ENCODE measurements around the gene FGFR2. TPM values are rescaled to one million over a fixed set of nuclear protein-coding genes. Genes with fewer than 3 reads are reported as not detected.
A peak's percentile ranks its signal among the peaks of the same experiment; 100 is the strongest.

FGFR2 gene
- total RNA-seq, 1 donor from 2014 or later = 4.5 TPM

DNA sequence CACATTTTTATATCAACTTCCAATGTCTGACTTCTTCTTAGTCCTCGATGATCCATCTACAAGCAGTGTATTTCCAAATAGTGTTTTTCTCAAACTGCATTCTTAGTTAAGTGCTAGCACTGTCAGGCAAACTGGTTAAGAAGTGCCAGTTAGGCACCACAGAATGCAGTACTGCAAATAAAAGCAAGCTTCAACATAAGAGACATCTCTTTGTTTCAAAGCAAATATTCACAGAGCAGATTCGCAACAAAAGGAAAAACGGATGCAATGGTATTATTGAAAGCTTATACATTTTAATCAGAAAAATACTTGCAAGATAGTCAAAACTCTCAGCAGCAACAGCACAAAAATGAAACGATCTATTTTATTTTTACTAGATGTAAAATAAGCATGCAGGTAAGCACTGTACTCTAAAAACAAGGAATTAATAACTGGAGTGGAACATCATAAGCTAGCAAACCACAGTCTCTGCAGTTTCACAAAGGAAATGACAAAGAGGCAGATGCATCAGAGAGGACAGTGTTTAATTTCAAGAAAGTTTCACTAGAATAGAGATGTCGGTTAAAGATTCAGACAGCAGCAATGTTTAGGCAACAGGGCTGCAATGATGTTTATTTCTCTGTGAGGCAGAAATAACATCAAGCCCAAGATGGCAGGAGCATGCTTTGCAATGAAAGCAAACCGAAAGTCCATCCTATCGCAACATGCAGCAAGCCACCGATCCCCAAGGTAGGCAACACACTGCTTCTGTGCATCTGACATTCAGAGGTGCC, 82.0 kb downstream of the FGFR2 start:
- H3K4me3 ChIP-seq (ENCODE audit: low read depth, low read length) = no peak overlapping the region
- no peak for DNase-seq (ENCODE audit: low read depth)
- TF ChIP-seq, protein P1, sequence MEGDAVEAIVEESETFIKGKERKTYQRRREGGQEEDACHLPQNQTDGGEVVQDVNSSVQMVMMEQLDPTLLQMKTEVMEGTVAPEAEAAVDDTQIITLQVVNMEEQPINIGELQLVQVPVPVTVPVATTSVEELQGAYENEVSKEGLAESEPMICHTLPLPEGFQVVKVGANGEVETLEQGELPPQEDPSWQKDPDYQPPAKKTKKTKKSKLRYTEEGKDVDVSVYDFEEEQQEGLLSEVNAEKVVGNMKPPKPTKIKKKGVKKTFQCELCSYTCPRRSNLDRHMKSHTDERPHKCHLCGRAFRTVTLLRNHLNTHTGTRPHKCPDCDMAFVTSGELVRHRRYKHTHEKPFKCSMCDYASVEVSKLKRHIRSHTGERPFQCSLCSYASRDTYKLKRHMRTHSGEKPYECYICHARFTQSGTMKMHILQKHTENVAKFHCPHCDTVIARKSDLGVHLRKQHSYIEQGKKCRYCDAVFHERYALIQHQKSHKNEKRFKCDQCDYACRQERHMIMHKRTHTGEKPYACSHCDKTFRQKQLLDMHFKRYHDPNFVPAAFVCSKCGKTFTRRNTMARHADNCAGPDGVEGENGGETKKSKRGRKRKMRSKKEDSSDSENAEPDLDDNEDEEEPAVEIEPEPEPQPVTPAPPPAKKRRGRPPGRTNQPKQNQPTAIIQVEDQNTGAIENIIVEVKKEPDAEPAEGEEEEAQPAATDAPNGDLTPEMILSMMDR (IDR thresholded peaks at IDR 0.05; ENCODE audit: insufficient read depth, low read length, poor library complexity, severe bottlenecking) = no peak
- H3K36me3 ChIP-seq (ENCODE audit: control insufficient read depth, insufficient read depth, low read length) = no peaks in the 10 kb centered on the region
- no peaks in the 10 kb centered on the region for H3K27me3 ChIP-seq (ENCODE audit: control insufficient read depth, insufficient read depth, low read length)

DNA sequence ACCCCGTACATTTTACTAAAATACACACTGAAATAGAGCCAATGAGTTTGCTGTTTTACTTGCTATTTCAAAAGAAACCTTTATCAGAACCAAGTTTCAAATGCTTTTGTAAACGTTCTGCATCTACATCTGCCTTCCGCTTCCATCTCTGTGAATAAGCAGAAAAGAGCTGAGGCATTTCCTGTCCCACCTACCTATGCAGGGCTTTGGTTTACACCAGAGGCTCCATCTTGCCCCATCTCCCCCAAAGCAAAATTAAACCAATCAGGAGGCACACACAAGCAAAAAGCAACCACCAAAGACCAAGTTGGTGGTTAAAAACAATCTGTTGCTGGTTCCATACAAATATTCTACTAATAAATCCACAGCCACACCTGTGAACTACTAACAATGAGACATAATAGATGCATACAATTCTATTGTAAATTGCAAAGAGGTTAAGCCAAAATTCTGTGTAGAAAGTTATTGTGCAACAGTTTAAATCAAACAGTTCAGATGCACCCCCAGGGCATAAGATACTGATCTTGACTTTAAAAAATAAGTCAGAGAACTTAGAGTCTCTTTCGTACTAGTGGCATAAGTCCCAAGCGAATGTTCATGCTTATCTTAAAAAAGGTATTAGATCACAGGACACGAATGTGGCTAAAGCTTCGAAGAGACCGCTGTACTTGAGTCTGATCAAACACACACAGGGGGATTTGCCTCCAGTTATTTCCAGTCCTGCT, 83.9 kb downstream of the FGFR2 start:
- no peak overlapping the region for H3K4me3 ChIP-seq (ENCODE audit: low read depth, low read length)
- no peak for DNase-seq (ENCODE audit: low read depth)
- TF ChIP-seq, protein P1 (IDR thresholded peaks at IDR 0.05; ENCODE audit: insufficient read depth, low read length, poor library complexity, severe bottlenecking) = no peak
- no peaks in the 10 kb centered on the region for H3K36me3 ChIP-seq (ENCODE audit: control insufficient read depth, insufficient read depth, low read length)
- no peaks in the 10 kb centered on the region for H3K27me3 ChIP-seq (ENCODE audit: control insufficient read depth, insufficient read depth, low read length)

DNA sequence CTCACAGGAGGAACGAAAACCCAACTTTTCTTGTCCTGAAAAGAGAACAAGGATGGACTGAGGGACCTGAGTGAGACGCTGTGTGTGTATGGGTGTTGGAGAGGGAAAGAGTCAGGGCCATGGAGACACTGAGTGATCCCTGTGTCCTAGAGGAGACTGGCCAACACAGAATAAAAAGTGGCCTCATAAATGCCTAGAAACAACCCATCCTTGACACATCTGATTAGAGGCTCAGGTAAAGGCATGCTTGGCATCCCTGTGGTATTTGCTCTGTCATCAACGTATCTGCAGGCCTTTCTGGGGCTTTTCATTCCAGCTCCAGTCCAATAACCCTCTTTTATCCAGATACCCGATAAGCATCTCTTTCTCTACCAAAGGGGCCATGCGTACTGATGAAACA, 86.3 kb downstream of the FGFR2 start:
- Histone ChIP-seq H3K36me3 (ENCODE audit: control insufficient read depth, insufficient read depth, low read length) (no peaks in the 10 kb centered on the region), H3K4me3 (ENCODE audit: low read depth, low read length) (no peak overlapping the region), H3K27me3 (ENCODE audit: control insufficient read depth, insufficient read depth, low read length) (no peaks in the 10 kb centered on the region)
- peak; percentile 67 for DNase-seq (ENCODE audit: low read depth)
- TF ChIP-seq, protein P1 (IDR thresholded peaks at IDR 0.05; ENCODE audit: insufficient read depth, low read length, poor library complexity, severe bottlenecking) = no peak

DNA sequence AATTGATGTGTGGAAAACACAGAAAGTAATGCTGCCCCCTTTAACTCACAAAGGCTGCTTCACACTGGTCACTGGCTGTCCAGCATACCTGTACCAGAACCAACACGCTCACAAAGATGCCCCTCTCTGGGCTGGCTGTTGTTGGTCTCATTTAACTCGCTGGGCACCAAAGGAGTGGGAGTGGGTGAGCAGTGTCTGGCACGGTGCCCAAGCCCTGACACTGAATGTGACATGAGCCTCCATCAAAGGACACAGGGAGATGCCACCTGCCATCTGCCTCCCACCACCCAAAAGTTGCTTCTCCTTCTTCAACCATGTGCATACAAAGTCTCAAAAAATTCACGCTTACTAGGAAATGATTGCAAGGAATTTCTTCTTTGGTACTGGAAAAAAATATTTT, 86.8 kb downstream of the FGFR2 start:
- no peaks in the 10 kb centered on the region for H3K36me3 ChIP-seq (ENCODE audit: control insufficient read depth, insufficient read depth, low read length)
- DNase-seq (ENCODE audit: low read depth) = no peak
- H3K27me3 ChIP-seq (ENCODE audit: control insufficient read depth, insufficient read depth, low read length) = no peaks in the 10 kb centered on the region
- no peak overlapping the region for H3K4me3 ChIP-seq (ENCODE audit: low read depth, low read length)
- TF ChIP-seq, protein P1 (IDR thresholded peaks at IDR 0.05; ENCODE audit: insufficient read depth, low read length, poor library complexity, severe bottlenecking) = no peak

DNA sequence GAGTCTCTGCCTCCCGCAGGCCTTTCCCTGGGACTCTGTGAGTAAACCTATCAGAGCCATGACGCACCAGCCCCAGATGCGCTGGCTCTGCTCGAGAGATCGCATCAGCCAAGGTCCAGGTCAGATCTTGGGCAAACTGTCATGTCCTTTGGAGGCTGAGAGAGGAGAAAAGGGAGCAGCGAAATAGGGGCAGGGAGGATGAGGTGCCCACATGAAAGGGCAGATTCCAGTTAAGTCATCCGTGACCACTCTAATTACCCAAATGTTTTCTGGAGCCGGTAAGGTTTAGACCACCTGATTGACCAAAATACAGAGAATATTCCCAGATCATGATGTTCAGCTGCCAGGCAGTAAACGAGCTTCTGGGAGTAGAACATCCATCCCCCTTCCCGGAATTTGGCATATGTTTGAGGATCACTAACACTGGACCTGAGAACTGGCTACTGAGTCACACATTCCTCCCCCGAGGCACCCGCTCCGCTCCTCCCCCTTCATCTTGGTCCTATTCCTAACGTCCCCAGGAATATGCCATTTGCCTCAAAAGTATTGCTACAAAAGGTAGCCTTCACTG, 88.0 kb downstream of the FGFR2 start:
- Histone ChIP-seq H3K4me3 (ENCODE audit: low read depth, low read length) (no peak overlapping the region), H3K27me3 (ENCODE audit: control insufficient read depth, insufficient read depth, low read length) (no peaks in the 10 kb centered on the region), H3K36me3 (ENCODE audit: control insufficient read depth, insufficient read depth, low read length) (no peaks in the 10 kb centered on the region)
- TF ChIP-seq, protein P1 (IDR thresholded peaks at IDR 0.05; ENCODE audit: insufficient read depth, low read length, poor library complexity, severe bottlenecking) = no peak
- peak; percentile 90 for DNase-seq (ENCODE audit: low read depth)

Data from kidney epithelial cell (primary cell).